Measurements from ENCODE around the gene TAB3.

The TAB3 gene

DNA sequence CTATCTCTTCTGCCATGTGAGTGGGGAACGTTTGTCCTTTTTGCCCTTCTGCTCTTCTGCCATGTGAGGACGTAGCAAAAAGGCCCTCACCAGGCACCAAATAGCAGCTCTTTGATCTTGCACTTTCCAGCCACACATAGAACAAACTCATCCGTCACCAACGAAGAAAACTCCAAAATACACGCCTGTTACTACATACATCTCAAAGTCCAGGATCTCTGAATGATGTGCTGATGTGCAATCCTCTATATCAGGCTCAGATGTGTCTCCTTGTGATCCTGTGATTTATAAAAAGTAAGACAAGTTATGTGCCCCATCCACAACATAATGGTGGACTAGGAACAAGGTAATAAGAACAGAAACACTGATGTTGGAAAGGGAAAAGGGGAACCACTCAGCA, 9.8 kb upstream of the TAB3 start:
- Histone ChIP-seq H3F3A (ENCODE audit: insufficient read depth, low read length) (no peaks in the 10 kb centered on the region), H3K4me2 (ENCODE audit: low read depth, low read length) (no peak overlapping the region), H3K4me3 (ENCODE audit: low read length) (no peak overlapping the region), H3K27ac (ENCODE audit: low read length) (no peak overlapping the region), H3K9me3 (replicated peaks; ENCODE audit: insufficient read depth, low read length) (no peaks in the 10 kb centered on the region), H3K27me3 (replicated peaks; ENCODE audit: insufficient read depth, low read length) (no peaks in the 10 kb centered on the region), H3K9ac (ENCODE audit: low read length) (no peak overlapping the region), H3K9me2 (replicated peaks; ENCODE audit: insufficient read depth, low read length) (no peaks in the 10 kb centered on the region), H2AFZ (ENCODE audit: low read length) (no peak overlapping the region), H3K79me2 (ENCODE audit: low read length) (no peaks in the 10 kb centered on the region), H3K4me1 (ENCODE audit: low read length) (no peaks in the 10 kb centered on the region), H4K20me1 (ENCODE audit: insufficient read depth, low read length) (no peaks in the 10 kb centered on the region), H3K36me3 (replicated peaks; ENCODE audit: insufficient read depth, low read length) (no peaks in the 10 kb centered on the region)
- DNase-seq = no peak
- TF ChIP-seq, protein P1, sequence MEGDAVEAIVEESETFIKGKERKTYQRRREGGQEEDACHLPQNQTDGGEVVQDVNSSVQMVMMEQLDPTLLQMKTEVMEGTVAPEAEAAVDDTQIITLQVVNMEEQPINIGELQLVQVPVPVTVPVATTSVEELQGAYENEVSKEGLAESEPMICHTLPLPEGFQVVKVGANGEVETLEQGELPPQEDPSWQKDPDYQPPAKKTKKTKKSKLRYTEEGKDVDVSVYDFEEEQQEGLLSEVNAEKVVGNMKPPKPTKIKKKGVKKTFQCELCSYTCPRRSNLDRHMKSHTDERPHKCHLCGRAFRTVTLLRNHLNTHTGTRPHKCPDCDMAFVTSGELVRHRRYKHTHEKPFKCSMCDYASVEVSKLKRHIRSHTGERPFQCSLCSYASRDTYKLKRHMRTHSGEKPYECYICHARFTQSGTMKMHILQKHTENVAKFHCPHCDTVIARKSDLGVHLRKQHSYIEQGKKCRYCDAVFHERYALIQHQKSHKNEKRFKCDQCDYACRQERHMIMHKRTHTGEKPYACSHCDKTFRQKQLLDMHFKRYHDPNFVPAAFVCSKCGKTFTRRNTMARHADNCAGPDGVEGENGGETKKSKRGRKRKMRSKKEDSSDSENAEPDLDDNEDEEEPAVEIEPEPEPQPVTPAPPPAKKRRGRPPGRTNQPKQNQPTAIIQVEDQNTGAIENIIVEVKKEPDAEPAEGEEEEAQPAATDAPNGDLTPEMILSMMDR (IDR thresholded peaks at IDR 0.05; ENCODE audit: low read length) = no peak
- TF ChIP-seq EZH2 (optimal IDR thresholded peaks at IDR 0.05; ENCODE audit: low read depth, low read length) (no peak), EZH2phosphoT487 (IDR thresholded peaks at IDR 0.05; ENCODE audit: low read length) (no peak)

- Histone ChIP-seq H3F3A (ENCODE audit: insufficient read depth, low read length) (no peaks in the 10 kb centered on the region), H3K79me2 (ENCODE audit: low read length) (no peaks in the 10 kb centered on the region), H2AFZ (ENCODE audit: low read length) (no peak overlapping the region), H4K20me1 (ENCODE audit: insufficient read depth, low read length) (no peaks in the 10 kb centered on the region), H3K4me3 (ENCODE audit: low read length) (no peak overlapping the region), H3K9ac (ENCODE audit: low read length) (no peak overlapping the region), H3K36me3 (replicated peaks; ENCODE audit: insufficient read depth, low read length) (no peaks in the 10 kb centered on the region), H3K4me2 (ENCODE audit: low read depth, low read length) (no peak overlapping the region), H3K9me2 (replicated peaks; ENCODE audit: insufficient read depth, low read length) (no peaks in the 10 kb centered on the region), H3K9me3 (replicated peaks; ENCODE audit: insufficient read depth, low read length) (no peaks in the 10 kb centered on the region), H3K27ac (ENCODE audit: low read length) (no peak overlapping the region), H3K4me1 (ENCODE audit: low read length) (no peaks in the 10 kb centered on the region), H3K27me3 (replicated peaks; ENCODE audit: insufficient read depth, low read length) (no peaks in the 10 kb centered on the region)
- TF ChIP-seq EZH2phosphoT487 (IDR thresholded peaks at IDR 0.05; ENCODE audit: low read length) = no peak
- no peak for TF ChIP-seq EZH2 (optimal IDR thresholded peaks at IDR 0.05; ENCODE audit: low read depth, low read length)
- TF ChIP-seq, protein P1 (IDR thresholded peaks at IDR 0.05; ENCODE audit: low read length) = no peak
- DNase-seq = no peak
Measured at GRCh38 chrX:30895370-30895769, 6.3 kb upstream of the TAB3 start.

DNA sequence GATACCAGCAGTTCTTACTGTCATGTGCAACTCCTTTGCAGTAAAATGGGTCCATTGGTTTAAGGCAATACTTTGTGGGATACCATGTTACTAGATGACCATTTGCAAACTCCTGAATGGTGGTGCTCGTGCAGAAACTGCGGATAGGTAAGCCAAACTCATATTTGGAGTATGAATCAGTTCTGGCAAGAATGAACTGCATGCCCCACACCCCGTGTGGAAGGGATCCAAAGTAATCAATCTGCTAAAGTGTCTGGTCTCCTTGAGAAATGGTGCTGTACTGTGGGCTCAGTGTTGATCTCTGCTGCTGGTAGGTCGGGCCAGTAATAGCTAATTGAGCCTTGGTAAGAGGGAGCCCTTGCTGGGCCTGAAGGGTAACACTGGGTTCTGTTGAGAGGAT, 4.2 kb upstream of the TAB3 start:
- Histone ChIP-seq H3K27me3 (replicated peaks; ENCODE audit: insufficient read depth, low read length) (no peaks in the 10 kb centered on the region), H3K9me3 (replicated peaks; ENCODE audit: insufficient read depth, low read length) (no peaks in the 10 kb centered on the region), H3F3A (ENCODE audit: insufficient read depth, low read length) (no peaks in the 10 kb centered on the region), H3K9me2 (replicated peaks; ENCODE audit: insufficient read depth, low read length) (no peaks in the 10 kb centered on the region), H3K4me3 (ENCODE audit: low read length) (no peak overlapping the region), H4K20me1 (ENCODE audit: insufficient read depth, low read length) (no peaks in the 10 kb centered on the region), H3K36me3 (replicated peaks; ENCODE audit: insufficient read depth, low read length) (no peaks in the 10 kb centered on the region), H3K79me2 (ENCODE audit: low read length) (peaks cover 5% of the 10 kb centered on the region), H3K4me2 (ENCODE audit: low read depth, low read length) (no peak overlapping the region), H3K27ac (ENCODE audit: low read length) (no peak overlapping the region), H3K9ac (ENCODE audit: low read length) (no peak overlapping the region), H2AFZ (ENCODE audit: low read length) (no peak overlapping the region), H3K4me1 (ENCODE audit: low read length) (no peaks in the 10 kb centered on the region)
- no peak for DNase-seq
- TF ChIP-seq, protein P1 (IDR thresholded peaks at IDR 0.05; ENCODE audit: low read length) = no peak
- TF ChIP-seq EZH2phosphoT487 (IDR thresholded peaks at IDR 0.05; ENCODE audit: low read length) (no peak), EZH2 (optimal IDR thresholded peaks at IDR 0.05; ENCODE audit: low read depth, low read length) (no peak)
